ENCODE data around the gene ALKBH6. TPM values are rescaled to one million over a fixed set of nuclear protein-coding genes. Genes with fewer than 3 reads are reported as not detected.

Gene ALKBH6
- total and polyA plus RNA-seq, 2 of the 13 experiments (the other 11 are each of a cell fraction or from before 2014, with no cell fraction given), result 13.7 to 18.1 TPM

DNA sequence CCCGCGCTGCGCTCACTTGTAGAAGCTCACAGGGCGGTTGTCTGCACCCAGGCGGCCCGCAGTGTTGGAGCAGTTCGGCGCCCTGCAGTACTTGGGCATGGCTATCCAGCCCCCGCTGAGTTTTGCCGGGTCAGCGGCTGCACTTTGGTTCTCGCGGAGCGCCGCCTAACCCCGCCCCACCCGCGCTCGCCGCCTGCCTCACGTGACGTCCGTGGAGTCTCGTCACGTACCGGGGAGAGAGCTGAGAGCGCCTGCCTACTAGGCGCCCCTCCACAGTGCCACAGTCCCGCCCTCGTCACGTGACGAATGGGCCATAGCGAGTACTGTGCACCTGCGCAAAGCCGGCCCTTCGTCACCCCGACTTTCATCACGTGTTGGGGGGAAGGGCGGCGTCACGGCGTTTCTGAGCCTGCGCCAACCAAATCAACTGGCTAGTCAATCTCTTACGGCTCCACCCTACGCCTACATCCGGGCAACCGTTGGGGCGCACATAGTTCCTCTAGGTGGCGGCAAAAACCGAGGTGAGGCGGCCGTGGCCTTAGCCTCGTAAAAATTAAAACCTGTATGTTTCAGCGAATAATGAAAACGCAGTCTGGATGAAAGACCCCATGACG, 40.2 kb upstream of the ALKBH6 start, which contains the start of gene THAP8 (continued):
- no peak for TF ChIP-seq ZNF646 (CRISPR knock-in tag; IDR thresholded peaks at IDR 0.05)
- peak; percentile 88; the same call in 1 of the 2 replicates for TF ChIP-seq GZF1 (CRISPR knock-in tag; IDR thresholded peaks at IDR 0.05)
- peak; percentile 74; the same call in 1 of the 2 replicates for TF ChIP-seq ZFX (CRISPR knock-in tag; IDR thresholded peaks at IDR 0.05; ENCODE audit: low read depth)
- TF ChIP-seq PHF8 (CRISPR knock-in tag; IDR thresholded peaks at IDR 0.05), result peak; percentile 83
- peak; percentile 95 for TF ChIP-seq ZNF501 (CRISPR knock-in tag; IDR thresholded peaks at IDR 0.05)
- no peak for TF ChIP-seq ZBTB8A (CRISPR knock-in tag; IDR thresholded peaks at IDR 0.05; ENCODE audit: borderline replicate concordance, low read depth)
- no peak for TF ChIP-seq GABPA (IDR thresholded peaks at IDR 0.05; ENCODE audit: low read depth, low read length)
- peak; percentile 65 for TF ChIP-seq GABPA (CRISPR knock-in tag; IDR thresholded peaks at IDR 0.05; ENCODE audit: low read depth)
- peak; percentile 71; the same call in 1 of the 2 replicates for TF ChIP-seq ZNF788 (CRISPR knock-in tag; IDR thresholded peaks at IDR 0.05; ENCODE audit: borderline replicate concordance)
- peak; percentile 96 for TF ChIP-seq CREB1 (IDR thresholded peaks at IDR 0.05)
- TF ChIP-seq CREB1 (CRISPR knock-in tag; IDR thresholded peaks at IDR 0.05), result peak; percentile 89
- TF ChIP-seq FOXC1 (CRISPR knock-in tag; IDR thresholded peaks at IDR 0.05; ENCODE audit: borderline replicate concordance), result 0 out of 2 replicates have a peak, but pooled peaks have one; percentile 68
- peak; percentile 98 for TF ChIP-seq ZNF776 (CRISPR knock-in tag; IDR thresholded peaks at IDR 0.05)
- peak; percentile 60; the same call in 1 of the 2 replicates for TF ChIP-seq AKAP8 (CRISPR knock-in tag; IDR thresholded peaks at IDR 0.05)
- peak; percentile 63; the same call in 1 of the 2 replicates for TF ChIP-seq ZBTB38 (CRISPR knock-in tag; IDR thresholded peaks at IDR 0.05)
- TF ChIP-seq PRDM4 (CRISPR knock-in tag; IDR thresholded peaks at IDR 0.05; ENCODE audit: borderline replicate concordance), result no peak
- peak; percentile 80; the same call in 1 of the 2 replicates for TF ChIP-seq ZBED4 (CRISPR knock-in tag; IDR thresholded peaks at IDR 0.05; ENCODE audit: borderline replicate concordance)

Data from HepG2 (cell line).